Cardiac septum (tissue), 1 donor: ENCODE data around the gene TST. TPM values are rescaled to one million over a fixed set of nuclear protein-coding genes. Genes with fewer than 3 reads are reported as not detected.
A peak's percentile ranks its signal among the peaks of the same experiment; 100 is the strongest.

Experiments
- DNase-seq: peaks from one replicate; pipeline ENCODE4 v3.0.0-alpha.2; 2020; ENCODE audit warnings: low spot score
- intact Hi-C: fragments of 100-400 bp; cut with DNase I; formaldehyde crosslinking; loops from one replicate; pipeline ENCODE4 v1.14.0; 2022
- total RNA-seq: library from RNA; stranded (reverse); fragmentation: NEBNext Ultra II Directional; extraction: Animal tissue kit (Norgen Biotek cat#: 25700); gene quantifications from one replicate; pipeline ENCODE4 v1.2.1, GENCODE V29; 2021
- donor health status: DM: no; HTN: no; CAD: no.

Gene TST
- total RNA-seq, 1 donor from 2014 or later = 29.7 TPM

DNA sequence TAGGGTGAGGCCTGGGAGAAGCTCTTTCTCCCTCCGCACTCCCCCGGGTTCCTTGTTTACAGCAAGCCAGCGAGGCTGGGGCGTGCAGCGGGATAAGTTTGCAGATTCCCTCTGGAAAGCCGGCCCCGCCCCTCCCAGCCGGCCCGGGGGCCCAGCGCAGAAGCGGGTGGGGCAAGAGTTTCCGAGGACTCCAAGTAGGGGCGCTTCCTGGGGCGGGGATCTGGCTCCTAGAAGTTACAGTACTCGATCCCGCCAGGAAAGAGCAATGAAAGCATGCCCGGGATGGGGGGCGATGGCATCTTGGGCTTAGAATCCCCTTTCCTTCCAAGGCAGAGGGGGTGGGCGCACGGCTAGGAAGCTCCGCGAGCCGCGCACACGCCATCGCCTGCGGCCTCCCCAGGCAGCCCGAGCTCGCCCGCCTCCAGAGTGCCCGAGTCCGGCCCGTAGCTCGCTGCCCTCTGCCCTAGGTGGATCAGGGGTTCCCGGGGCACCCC is 385 bp downstream of the TST start:
- peak; percentile 81 for DNase-seq
- intact Hi-C loops = no loop called here

DNA sequence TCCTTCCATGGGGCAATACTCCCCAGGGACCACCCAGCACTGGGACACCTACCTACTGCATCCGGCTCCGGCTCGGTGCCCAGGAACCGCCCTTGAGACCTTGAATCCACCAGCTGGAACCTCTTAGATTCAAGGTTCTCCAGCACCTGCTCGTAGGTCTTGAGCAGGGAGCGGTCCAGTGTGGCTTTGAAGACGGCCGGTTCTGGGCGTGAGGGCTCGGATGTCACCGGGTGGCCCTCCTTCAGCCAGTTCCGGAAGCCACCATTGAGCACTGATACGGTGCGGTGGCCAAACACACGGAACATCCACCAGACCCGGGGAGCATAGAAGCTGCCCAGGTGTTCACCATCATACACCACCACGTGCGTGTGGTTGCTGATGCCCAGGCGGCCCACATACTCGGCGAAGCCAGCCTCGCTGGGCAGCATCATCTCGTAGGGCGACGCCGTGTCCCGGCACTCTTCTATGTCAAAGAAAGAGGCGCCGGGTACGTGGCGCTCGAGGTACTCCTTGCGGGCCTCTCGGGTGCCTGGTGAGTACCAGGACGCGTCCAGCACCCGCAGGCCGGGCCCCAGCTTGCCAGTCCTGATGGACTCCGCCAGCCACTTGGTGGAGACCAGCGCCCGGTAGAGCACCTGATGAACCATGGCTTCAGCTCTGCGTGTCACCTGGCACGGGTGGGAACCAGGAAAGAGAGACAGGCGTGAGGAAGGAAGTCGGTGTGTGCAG is 997 bp downstream of the TST start:
- peak; percentile 74 for DNase-seq
- intact Hi-C loops = no loop called here

DNA sequence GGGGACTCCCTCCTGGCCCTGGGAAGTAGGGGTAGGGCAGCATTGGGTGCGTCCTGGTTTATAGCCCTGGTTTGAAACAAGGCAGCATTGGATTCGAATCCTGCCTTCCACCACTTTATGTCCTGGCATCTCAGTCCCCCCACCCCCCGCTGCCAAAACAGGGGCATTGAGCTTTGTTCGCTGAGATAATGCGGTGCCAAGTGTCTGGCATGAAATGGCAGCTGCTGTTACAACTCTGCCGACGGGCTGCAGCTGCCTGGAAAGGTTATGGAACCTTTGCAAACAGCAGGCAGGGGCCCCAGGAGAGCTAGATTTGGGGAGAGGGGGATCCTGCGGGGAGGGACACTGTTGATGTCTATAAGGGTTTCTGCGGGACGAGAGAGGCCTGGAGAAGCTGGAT is 1.9 kb downstream of the TST start:
- no peak for DNase-seq
- intact Hi-C loops = no loop called here

DNA sequence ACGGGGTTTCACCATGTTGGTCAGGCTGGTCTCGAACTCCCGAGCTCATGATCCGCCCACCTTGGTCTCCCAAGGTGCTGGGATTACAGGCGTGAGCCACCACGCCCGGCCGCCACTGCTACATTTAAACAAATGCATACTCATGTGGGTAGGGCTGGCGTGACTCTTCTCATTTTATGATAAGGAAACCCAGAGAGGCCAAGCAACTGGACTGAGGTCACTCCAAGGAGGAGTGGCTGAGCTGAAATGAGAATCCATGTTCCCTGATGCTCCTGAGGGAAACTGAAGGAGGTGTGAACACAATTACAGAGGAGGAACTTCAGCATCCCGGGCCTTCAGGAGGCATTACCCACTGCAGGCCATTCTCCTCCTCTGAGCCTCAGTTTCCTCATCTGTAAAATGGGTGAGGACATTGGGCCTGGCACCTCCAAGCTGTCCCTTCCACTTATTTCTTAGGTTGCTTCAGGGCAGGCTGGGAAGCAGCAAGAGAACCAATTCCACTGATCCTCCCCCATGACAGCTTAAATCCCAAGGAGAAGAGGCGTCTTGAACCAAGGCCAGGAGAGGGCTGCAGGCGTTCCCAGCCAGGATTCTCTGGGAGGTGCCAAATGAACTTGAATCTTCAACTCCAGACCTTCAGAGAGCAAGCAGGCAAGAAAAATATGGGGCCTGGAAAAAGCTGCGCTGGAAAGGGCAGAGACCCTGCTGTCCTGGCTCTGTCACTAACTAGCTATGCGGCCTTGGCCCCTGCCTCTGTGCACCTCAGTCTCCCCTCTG is 2.9 kb downstream of the TST start:
- DNase-seq = no peak
- intact Hi-C loops = no loop called here

DNA sequence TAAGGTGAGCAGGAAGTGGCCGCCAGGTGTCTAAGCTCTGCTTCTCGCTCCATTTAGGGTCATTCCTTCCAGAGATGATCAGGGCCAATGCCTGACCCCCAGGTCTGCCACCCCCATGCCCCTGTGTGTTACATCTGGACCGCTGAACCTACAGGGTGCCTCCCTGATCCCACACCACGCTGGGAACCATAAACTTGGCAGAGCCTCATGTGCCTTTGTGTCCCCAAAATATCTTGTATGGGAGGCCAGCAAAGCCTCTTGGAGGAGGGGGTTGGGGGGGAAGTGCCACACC is 3.7 kb downstream of the TST start:
- intact Hi-C loops = no loop called here
- DNase-seq = no peak

DNA sequence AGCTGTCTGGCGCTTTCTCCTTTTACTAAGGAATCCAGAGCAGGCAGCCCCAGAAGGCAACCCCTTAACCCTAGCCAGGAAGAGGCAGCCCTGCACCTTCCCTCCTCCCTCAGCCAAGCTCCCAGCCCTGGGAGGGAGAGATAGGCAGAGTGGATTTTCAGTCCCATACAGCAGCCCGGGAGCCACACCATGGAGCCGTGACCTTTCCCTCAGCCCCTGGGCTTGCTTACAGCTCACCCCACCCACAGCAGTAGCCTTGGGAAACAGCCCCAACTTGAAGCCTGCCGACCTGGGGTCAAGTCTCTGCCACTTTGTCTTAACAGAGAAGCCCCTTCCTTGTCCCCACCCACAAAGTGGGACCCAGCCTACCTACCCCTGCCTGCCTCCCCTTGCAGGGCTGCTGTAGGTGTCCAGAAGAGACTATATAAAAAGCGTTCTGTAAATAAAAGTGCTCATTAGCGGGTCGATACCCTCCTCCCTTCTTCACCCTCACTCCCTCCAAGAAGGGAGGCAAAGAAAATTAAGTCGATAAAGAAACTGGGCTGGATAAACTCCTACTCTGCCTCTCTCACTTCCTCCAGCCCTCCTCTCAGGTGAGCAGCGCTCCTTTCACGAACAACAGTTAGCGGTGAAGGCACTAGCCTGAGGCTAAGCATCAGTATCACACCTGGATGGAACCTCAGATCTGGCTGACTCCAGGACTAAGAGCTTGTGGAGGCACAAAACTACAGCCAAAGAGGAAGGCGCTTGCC is 4.2 kb downstream of the TST start:
- DNase-seq = no peak
- intact Hi-C loops = no loop called here

DNA sequence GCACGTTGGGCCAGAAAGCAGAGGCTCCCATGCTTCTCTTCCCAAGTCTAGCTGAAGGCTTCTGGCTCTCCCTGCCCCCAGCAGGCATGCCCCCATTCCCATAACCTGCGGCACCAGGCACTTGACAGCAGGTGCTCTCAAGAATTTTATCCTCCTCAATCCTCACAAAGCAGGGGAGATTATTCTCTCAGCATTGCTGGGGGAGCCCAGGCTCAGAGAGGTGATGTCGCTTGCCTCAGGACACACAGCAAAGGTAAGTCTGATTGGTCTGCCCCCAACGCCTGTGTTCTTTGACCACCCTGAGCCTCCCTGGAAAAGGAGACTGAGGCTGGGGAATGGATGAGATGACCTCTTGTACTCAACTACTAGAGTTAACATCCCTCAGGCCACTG is 4.8 kb downstream of the TST start:
- intact Hi-C loops = no loop called here
- DNase-seq = no peak

DNA sequence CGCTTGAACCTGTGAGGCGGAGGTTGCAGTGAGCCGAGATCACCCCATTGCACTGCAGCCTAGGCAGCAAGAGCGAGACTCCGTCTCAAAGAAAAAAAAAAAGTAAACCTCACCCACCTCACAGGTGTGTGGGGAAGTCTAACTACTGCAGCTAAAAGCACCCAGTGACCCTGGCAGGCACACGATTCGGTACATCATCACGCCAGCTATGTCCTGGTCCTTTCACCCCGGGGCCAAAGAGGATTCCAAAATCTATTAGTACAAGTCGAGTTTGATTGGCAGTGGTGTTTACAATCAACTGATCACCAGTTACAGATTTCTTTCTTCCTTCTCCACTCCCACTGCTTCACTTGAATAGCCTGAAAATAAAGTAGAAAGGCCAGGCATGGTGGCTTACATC is 6.3 kb downstream of the TST start:
- peak; percentile 47 for DNase-seq
- intact Hi-C loops = no loop called here

DNA sequence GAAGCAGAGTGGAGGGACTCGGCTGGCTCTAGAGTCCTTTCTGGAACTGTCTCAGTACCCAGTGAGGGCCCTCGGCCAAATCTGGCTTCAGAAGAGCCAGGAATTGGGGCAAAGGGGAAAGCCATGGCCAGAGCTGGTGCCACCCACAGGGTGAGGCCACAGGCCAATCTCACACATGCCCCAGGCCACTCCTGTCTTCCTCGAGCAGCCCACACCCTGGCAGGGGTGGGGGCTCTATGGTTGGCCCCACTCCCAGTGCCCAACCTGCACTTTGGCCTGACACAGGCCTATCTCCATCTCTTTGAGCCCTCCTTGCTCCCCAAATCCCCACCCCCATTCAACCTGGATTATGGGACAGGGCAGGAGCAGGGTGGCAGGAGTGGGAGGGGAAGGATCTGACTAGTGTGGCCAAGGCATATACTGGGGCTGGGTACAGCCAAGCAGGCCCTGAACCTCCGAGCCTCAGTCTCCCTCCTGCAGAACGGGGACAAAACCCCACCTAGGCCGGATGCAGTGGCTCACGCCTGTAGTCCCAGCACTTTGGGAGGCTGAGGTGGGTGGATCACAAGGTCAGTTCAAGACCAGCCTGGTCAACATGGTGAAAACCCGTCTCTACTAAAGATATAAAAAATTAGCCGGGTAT is 6.9 kb downstream of the TST start:
- intact Hi-C loops = no loop called here
- no peak for DNase-seq

DNA sequence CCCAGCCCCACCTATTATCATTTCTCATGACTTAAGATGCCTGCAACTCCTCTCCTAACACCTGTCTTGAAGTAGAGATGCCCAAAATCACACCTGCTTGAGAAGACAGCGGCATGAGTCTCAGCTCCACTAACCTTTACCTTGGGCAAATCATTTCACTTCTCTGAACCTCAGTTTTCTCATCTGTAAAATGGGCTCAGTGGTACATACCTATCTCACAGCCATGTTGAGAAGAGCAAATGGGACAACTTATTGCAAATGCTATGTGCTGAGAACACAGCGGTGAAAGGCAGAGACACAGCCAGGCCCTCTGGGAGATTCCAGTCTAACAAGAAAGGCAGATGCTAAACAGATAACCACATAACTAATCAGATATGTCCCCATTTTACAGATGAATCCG is 7.8 kb downstream of the TST start:
- no peak for DNase-seq
- intact Hi-C loops = no loop called here

DNA sequence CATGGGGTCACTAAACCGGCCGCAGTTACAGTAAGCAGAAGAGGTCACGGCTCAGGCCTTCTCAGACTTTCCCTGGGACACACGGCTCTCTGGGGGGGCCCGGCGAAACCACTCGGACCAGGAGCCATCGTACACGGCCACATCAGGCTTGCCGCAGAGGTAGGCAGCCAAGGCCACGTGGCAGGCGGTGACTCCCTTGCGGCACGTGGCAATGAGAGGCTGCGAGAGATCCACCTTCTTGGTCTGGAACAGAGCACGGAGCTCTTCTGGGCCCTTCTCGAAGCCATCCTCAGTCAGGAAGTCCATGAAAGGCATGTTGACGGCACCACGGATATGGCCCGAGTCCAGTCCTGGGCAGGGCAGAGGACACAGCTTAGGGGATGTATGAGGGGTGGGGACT is 8.3 kb downstream of the TST start:
- no peak for DNase-seq

DNA sequence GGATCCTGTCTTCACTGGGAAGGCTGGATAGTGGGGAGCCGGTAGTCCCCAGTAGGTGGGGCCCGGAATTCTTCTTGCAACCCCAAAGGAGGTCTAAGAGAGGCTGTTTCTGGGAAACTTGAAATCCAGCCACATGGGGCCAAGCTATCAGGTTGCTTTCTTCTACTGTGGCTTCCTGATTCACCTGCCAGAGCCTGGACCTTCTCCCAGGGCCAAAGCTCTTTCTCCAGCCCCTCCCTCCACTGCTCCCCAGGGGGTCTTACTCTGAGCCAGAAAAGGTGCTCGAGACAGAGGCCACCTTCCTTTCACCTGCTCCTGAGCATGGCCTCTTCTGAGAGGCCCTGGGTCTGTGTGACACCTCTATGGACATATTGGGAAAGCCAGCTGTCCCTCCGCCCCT is 9.1 kb downstream of the TST start:
- intact Hi-C loops = no loop called here
- no peak for DNase-seq

More for the DNA sequence above, 8.3 kb downstream of the TST start:
- intact Hi-C loops = no loop called here

DNA sequence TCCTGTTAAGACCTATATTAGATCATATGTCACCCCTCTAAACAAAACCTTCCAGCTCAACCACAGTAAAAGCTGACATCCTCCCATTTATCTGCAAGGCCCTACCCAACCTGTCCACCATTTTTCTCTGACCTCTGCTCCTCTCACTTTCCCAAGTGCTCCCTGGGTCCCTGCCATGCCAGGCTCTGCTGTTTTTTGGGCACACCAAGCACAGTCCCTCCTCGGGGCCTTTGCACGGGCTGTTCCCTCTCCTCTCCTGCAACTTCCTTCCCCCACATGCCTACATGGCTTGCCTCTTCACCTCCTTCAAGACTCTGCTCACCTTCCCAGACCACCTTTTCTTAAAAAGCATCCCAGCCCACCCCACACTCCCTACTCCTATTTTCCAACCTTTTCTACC is 9.8 kb downstream of the TST start:
- intact Hi-C loops = no loop called here
- DNase-seq = no peak

DNA sequence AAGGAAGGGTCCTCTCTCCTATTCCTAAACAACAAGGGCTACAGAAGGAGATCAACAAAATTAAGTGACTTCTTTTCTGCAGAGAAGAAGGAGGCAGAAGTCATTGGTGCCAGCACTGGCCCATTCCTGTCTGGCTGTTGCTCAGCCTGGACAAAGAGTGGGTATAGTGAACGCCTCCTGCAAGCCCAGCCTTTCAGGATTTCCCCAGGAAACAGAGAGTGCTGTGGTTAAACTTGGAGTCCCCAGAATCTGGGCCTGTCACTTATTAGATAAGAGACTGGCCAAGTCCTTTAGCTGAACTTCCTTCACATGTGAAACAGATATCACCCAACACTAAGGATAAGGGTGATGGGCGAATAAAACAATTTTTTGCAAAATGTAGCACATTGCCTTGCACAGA is 10.9 kb downstream of the TST start:
- DNase-seq = no peak
- intact Hi-C loops = no loop called here

DNA sequence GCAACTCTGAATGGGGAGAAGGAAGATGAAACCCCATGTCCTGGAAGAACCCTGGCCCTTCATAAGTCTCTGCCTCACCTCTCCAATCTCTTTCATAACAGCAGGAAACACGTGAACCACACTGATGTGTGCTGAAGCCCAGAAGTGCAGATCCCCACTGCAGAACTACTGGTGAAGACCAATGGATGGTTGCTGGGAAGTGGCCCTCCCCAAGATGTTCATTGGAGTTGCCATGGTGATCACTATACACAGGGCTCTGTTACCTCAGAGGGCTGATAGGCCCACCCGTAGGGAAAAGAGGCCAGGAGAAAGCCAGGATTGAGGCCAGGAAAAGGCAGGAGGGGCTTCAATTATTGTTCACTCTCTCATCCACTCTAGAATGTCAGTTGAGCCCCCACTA is 11.6 kb downstream of the TST start:
- no peak for DNase-seq
- intact Hi-C loops = no loop called here

DNA sequence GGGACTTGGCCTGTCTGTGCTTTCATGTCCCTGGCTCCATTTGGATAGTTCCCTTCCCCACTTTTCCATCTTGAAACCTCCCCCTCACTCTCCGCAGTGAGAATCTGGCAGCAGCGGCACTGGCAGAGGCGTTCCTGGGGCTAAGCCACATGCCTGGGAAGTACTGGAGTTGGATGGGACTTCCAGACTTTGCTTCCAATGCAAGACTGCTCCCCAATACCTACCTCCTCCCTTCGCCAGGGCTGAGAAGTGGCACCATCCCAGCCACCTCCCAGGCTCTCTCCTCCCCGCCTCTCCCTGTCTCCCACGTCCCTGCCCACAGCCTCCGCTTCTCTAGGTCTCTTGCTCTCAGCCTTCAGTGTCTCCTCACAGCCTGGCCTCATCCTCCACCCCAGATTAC is 16.6 kb downstream of the TST start:
- intact Hi-C loops = no loop called here
- no peak for DNase-seq

DNA sequence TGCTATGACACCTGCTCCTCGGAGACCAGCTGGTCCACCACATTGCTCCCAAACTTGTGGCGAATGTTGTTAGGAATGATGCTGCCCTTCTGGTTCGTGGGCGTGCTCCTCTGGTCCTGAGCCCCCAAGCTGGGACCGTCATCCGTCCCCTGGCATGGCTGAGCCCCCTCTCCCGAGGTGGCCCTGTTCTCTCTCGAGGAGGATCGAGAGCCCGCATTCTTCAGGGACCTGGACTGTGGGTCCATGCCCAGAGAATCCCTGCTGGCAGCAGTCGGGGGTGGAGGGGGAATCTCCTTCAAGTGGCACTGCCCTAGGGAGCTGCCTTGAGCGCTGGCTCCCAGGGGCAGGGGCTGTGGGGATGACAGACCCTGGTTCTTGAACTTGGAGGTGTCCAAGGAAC is 17.4 kb downstream of the TST start:
- intact Hi-C loops = no loop called here
- DNase-seq = no peak

DNA sequence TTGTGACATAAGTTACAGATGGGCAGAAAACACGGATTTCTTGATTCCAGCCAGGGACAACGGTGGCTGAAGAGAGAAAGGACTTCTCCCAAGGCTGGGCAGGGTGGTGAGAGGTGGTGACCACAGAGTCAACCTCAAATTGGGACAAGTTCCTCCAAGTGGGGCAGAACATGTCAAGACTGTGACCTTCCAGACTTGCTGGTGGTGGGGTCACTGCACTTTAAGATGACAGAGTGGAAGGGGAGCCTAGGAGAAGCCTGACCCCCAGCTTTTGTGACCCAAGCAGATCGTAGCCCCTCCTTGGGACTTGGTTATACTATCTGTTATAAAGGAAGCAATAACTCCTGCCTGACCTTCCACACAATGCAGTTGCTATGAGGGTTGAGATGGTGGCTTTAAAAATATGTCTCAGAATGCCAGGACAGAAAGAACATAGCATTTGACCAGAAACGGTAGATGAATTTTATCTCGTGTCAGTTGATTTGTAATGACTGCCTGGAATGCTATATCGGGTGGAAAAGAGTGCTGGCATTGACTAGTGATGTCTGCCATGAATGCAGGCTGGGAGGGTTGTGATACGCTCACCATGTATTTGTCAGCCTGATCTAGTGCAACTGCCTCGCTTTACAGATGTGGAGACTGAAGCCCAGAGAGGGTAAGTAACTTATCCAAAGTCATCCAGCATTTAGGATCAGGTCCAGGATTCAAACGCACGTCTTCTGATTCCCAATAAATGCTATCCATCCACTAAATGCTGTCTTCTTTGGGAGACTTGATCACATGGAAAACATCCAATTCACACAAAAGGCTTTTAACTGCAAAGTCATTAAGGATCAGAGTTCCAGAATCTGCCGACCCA is 18.3 kb downstream of the TST start:
- DNase-seq = no peak
- intact Hi-C loops = no loop called here

DNA sequence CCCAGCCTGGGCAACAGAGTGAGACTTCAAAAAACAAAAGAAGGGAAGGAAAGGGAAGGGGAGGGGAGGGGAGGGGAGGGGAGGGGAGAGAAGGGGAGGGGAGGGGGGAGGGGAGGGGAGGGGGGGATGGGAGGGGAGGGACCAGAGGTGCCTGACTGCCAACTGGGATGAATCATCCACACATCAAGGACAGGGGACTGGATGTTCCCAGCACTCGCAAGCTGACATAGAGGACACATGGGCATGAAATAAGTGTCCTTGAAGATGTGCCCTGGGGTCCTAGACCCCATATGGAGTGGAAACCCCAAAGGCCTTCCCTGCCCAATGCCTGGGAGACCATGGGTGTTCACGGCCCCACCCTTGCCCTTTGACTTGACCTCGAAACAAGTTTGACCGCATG is 19.8 kb downstream of the TST start:
- intact Hi-C loops = no loop called here
- DNase-seq = no peak
